ENCODE measurements around the gene PDE9A.

PDE9A gene

GRCh38 chr21:42696501-42697040 lies 43.1 kb downstream of the PDE9A start:
- Mint-ChIP-seq H3K27ac (no peak overlapping the region), H3K36me3 (ENCODE audit: low read depth) (peaks cover 55% of the 10 kb centered on the region), H3K27me3 (ENCODE audit: low read depth, poor library complexity) (no peaks in the 10 kb centered on the region), H3K4me1 (no peaks in the 10 kb centered on the region), H3K4me3 (no peak overlapping the region), H3K9me3 (peaks cover 11% of the 10 kb centered on the region)
- DNase-seq = no peak
- TF ChIP-seq CTCF (IDR thresholded peaks at IDR 0.05) = no peak

- peaks cover 13% of the 10 kb centered on the region for H3K4me1 Mint-ChIP-seq
- no peak overlapping the region for H3K4me3 Mint-ChIP-seq
- peaks cover 3% of the 10 kb centered on the region for H3K27me3 Mint-ChIP-seq (ENCODE audit: low read depth, poor library complexity)
- H3K27ac Mint-ChIP-seq = no peak overlapping the region
- TF ChIP-seq CTCF (IDR thresholded peaks at IDR 0.05) = no peak
- H3K36me3 Mint-ChIP-seq (ENCODE audit: low read depth) = peaks cover 77% of the 10 kb centered on the region
- DNase-seq = no peak
- H3K9me3 Mint-ChIP-seq = peaks cover 24% of the 10 kb centered on the region
These were observed 45.3 kb downstream of the PDE9A start for GRCh38 chr21:42698733-42699132.

GRCh38 chr21:42699196-42699595 lies 45.8 kb downstream of the PDE9A start:
- Mint-ChIP-seq H3K4me3 (no peak overlapping the region), H3K36me3 (ENCODE audit: low read depth) (peaks cover 76% of the 10 kb centered on the region), H3K9me3 (peaks cover 24% of the 10 kb centered on the region), H3K27ac (no peak overlapping the region), H3K4me1 (peaks cover 17% of the 10 kb centered on the region), H3K27me3 (ENCODE audit: low read depth, poor library complexity) (peaks cover 3% of the 10 kb centered on the region)
- DNase-seq = no peak
- no peak for TF ChIP-seq CTCF (IDR thresholded peaks at IDR 0.05)

GRCh38 chr21:42701706-42702456 lies 48.5 kb downstream of the PDE9A start:
- peaks cover 44% of the 10 kb centered on the region for H3K4me1 Mint-ChIP-seq
- no peak overlapping the region for H3K4me3 Mint-ChIP-seq
- peaks cover 70% of the 10 kb centered on the region for H3K36me3 Mint-ChIP-seq (ENCODE audit: low read depth)
- H3K27me3 Mint-ChIP-seq (ENCODE audit: low read depth, poor library complexity) = peaks cover 3% of the 10 kb centered on the region
- peaks cover 27% of the 10 kb centered on the region for H3K9me3 Mint-ChIP-seq
- peak overlapping the region; percentile 78 for H3K27ac Mint-ChIP-seq
- no peak for DNase-seq
- no peak for TF ChIP-seq CTCF (IDR thresholded peaks at IDR 0.05)

GRCh38 chr21:42702720-42703119 lies 49.3 kb downstream of the PDE9A start:
- peaks cover 62% of the 10 kb centered on the region for H3K36me3 Mint-ChIP-seq (ENCODE audit: low read depth)
- peaks cover 3% of the 10 kb centered on the region for H3K27me3 Mint-ChIP-seq (ENCODE audit: low read depth, poor library complexity)
- no peak for DNase-seq
- H3K9me3 Mint-ChIP-seq = peaks cover 27% of the 10 kb centered on the region
- peaks cover 52% of the 10 kb centered on the region for H3K4me1 Mint-ChIP-seq
- H3K27ac Mint-ChIP-seq = peak overlapping the region; percentile 86
- no peak overlapping the region for H3K4me3 Mint-ChIP-seq
- no peak for TF ChIP-seq CTCF (IDR thresholded peaks at IDR 0.05)

Data from nephron progenitor cell (in vitro differentiated cells).